ENCODE results near the gene PRSS56. TPM values are rescaled to one million over a fixed set of nuclear protein-coding genes. Genes with fewer than 3 reads are reported as not detected.
A peak's percentile ranks its signal among the peaks of the same experiment; 100 is the strongest.

Gene PRSS56
- total RNA-seq, 4 donors from 2014 or later, result not detected

GRCh38 chr2:232524771-232525170, 4.6 kb downstream of the PRSS56 start:
- no peaks in the 10 kb centered on the region for H3K36me3 ChIP-seq
- intact Hi-C loops (cut with DNase I), result loop anchor here (5.0 to 10.0 kb wide), 2 partner anchors 77 to 600 kb away; partner anchors contain the start of gene NPPC
- H3K9me3 ChIP-seq, result no peaks in the 10 kb centered on the region
- H3K27me3 ChIP-seq, result peaks cover 23% of the 10 kb centered on the region
- H3K4me1 ChIP-seq, result peaks cover 6 to 25% of the 10 kb centered on the region in 2 donors
- no peak overlapping the region for H3K4me3 ChIP-seq (replicated peaks in 1 of 3)
- TF ChIP-seq CTCF (IDR thresholded peaks at IDR 0.05), result no peak
- no peak for TF ChIP-seq POLR2A (IDR thresholded peaks at IDR 0.05)
- WGBS, 2 donors, result 100% methylated on average over 1 to 2 of the region's 6 CpGs
- no peak for DNase-seq
- no peak overlapping the region for H3K27ac ChIP-seq

- intact Hi-C loops (cut with DNase I), result loop anchor here (10.0 kb wide), 1 partner anchor 600 kb away; the partner anchor contains the start of gene NPPC
- WGBS, 2 donors, result 88 to 93% methylated on average over 5 to 7 of the region's 14 CpGs
Measured at GRCh38 chr2:232525199-232525598, 5.0 kb downstream of the PRSS56 start.

GRCh38 chr2:232525791-232526371, 5.7 kb downstream of the PRSS56 start, which contains the start of gene CHRND:
Gene CHRND, plus strand, starts transcription at chr2:232526160. Its CDS starts 56 bp downstream, at chr2:232526216.
- intact Hi-C loops (cut with DNase I), result loop anchor here (10.0 kb wide), 1 partner anchor 601 kb away; the partner anchor contains the start of gene NPPC
- 33 to 39% methylated on average over 4 to 7 of the region's 18 CpGs for WGBS, 2 donors
- H3K36me3 ChIP-seq, result no peaks in the 10 kb centered on the region
- H3K4me1 ChIP-seq, result peaks cover 6 to 25% of the 10 kb centered on the region in 2 donors
- no peak within 1 kb of the TSS for H3K4me3 ChIP-seq (replicated peaks in 1 of 3)
- no peak for TF ChIP-seq CTCF (IDR thresholded peaks at IDR 0.05)
- DNase-seq, result peak; percentile 39 to 52
- peaks cover 23% of the 10 kb centered on the region for H3K27me3 ChIP-seq
- H3K27ac ChIP-seq, result no peak within 1 kb of the TSS
- no peaks in the 10 kb centered on the region for H3K9me3 ChIP-seq

More at GRCh38 chr2:232525199-232525598, 5.0 kb downstream of the PRSS56 start:
- peaks cover 6 to 25% of the 10 kb centered on the region in 2 donors for H3K4me1 ChIP-seq
- H3K27me3 ChIP-seq, result peaks cover 23% of the 10 kb centered on the region
- H3K9me3 ChIP-seq, result no peaks in the 10 kb centered on the region
- no peak for TF ChIP-seq POLR2A (IDR thresholded peaks at IDR 0.05)
- H3K4me3 ChIP-seq (replicated peaks in 1 of 3), result no peak overlapping the region
- no peaks in the 10 kb centered on the region for H3K36me3 ChIP-seq
- no peak overlapping the region for H3K27ac ChIP-seq
- no peak for DNase-seq

GRCh38 chr2:232526372-232526941, 6.3 kb downstream of the PRSS56 start:
- Histone ChIP-seq H3K27ac (no peak overlapping the region), H3K27me3 (peaks cover 23% of the 10 kb centered on the region), H3K9me3 (no peaks in the 10 kb centered on the region), H3K4me3 (replicated peaks in 1 of 3) (no peak overlapping the region), H3K4me1 (peaks cover 6 to 25% of the 10 kb centered on the region in 2 donors), H3K36me3 (no peaks in the 10 kb centered on the region)
- intact Hi-C loops (cut with DNase I), result loop anchor here (10.0 kb wide), 1 partner anchor 602 kb away; the partner anchor contains the start of gene NPPC
- WGBS, 2 donors, result 63 to 75% methylated on average over 6 to 11 of the region's 13 CpGs
- no peak for DNase-seq
- TF ChIP-seq POLR2A (IDR thresholded peaks at IDR 0.05) (no peak), CTCF (IDR thresholded peaks at IDR 0.05) (no peak)

GRCh38 chr2:232527905-232528470, 7.8 kb downstream of the PRSS56 start:
- intact Hi-C loops (cut with DNase I), result loop anchor here (10.0 kb wide), 1 partner anchor 603 kb away; the partner anchor contains the start of gene NPPC
- H3K4me3 ChIP-seq (replicated peaks in 1 of 3), result no peak overlapping the region
- no peak for DNase-seq
- H3K4me1 ChIP-seq, result peaks cover 0 to 14% of the 10 kb centered on the region in 2 donors
- H3K27me3 ChIP-seq, result peaks cover 15% of the 10 kb centered on the region
- H3K27ac ChIP-seq, result no peak overlapping the region
- 81 to 87% methylated on average over 6 of the region's 6 CpGs for WGBS, 2 donors
- H3K9me3 ChIP-seq, result no peaks in the 10 kb centered on the region
- H3K36me3 ChIP-seq, result no peaks in the 10 kb centered on the region
- TF ChIP-seq CTCF (IDR thresholded peaks at IDR 0.05) (no peak), POLR2A (IDR thresholded peaks at IDR 0.05) (no peak)

Measured in thyroid gland (tissue), 4 donors.